ENCODE results near the gene SMAP2.

GRCh38 chr1:40395190-40396175, 22.0 kb downstream of the SMAP2 start:
- TF ChIP-seq CTCF (conservative IDR thresholded peaks at IDR 0.05; ENCODE audit: low read depth, low read length) (no peak), RFX5 (IDR thresholded peaks at IDR 0.05; ENCODE audit: low read depth, low read length) (no peak), POLR2A (IDR thresholded peaks at IDR 0.05; ENCODE audit: low read depth, low read length) (no peak), CHD1 (IDR thresholded peaks at IDR 0.05; ENCODE audit: low read depth, low read length) (no peak), RCOR1 (IDR thresholded peaks at IDR 0.05; ENCODE audit: insufficient replicate concordance, low read length) (no peak), USF2 (IDR thresholded peaks at IDR 0.05; ENCODE audit: low read depth, low read length) (no peak), BHLHE40 (IDR thresholded peaks at IDR 0.05; ENCODE audit: low read depth, low read length) (no peak), RAD21 (IDR thresholded peaks at IDR 0.05; ENCODE audit: low read length) (no peak), NFE2L2 (IDR thresholded peaks at IDR 0.05; ENCODE audit: low read depth, low read length) (no peak), ELK1 (IDR thresholded peaks at IDR 0.05; ENCODE audit: borderline replicate concordance, low read depth, low read length) (no peak), SMC3 (IDR thresholded peaks at IDR 0.05; ENCODE audit: low read depth, low read length) (no peak)

All from IMR-90 (cell line).